Adipocyte (in vitro differentiated cells): Measurements from ENCODE around the gene EBNA1BP2.
A peak's percentile ranks its signal among the peaks of the same experiment; 100 is the strongest.
"Not testable (repeated sequence)": the region's sequence is repeated elsewhere in the genome, so short reads cannot be mapped to it uniquely, and the experiment has no call there.

Source experiments
- DNase-seq: peaks from one replicate; pipeline ENCODE4 v3.0.0-alpha.2; 2015; ENCODE audit warnings: low read depth
- H3K27me3 ChIP-seq: replicated peaks from 2 replicates; pipeline ENCODE4 v1.7.0; 2013; ENCODE audit warnings: mild to moderate bottlenecking, low read length, moderate library complexity; ENCODE audit not compliant: control insufficient read depth, insufficient read depth
- H3K36me3 ChIP-seq: 2 replicates; pipeline ENCODE4 v1.7.0; 2013; ENCODE audit warnings: low read length, mild to moderate bottlenecking, moderate library complexity; ENCODE audit not compliant: control insufficient read depth, insufficient read depth, severe bottlenecking
- H3K4me1 ChIP-seq: 2 replicates; pipeline ENCODE4 v1.7.0; 2013; ENCODE audit warnings: mild to moderate bottlenecking, low read length, moderate library complexity; ENCODE audit not compliant: control insufficient read depth, insufficient read depth
- H3K4me3 ChIP-seq: 2 replicates; pipeline ENCODE4 v1.7.0; 2013; ENCODE audit warnings: mild to moderate bottlenecking, low read length, moderate library complexity
- H3K9ac ChIP-seq: 2 replicates; pipeline ENCODE4 v1.7.0; 2013; ENCODE audit warnings: mild to moderate bottlenecking, low read length, moderate library complexity
- H3K9me3 ChIP-seq: 2 replicates; pipeline ENCODE4 v1.7.0; 2013; ENCODE audit warnings: mild to moderate bottlenecking, low read length, moderate library complexity; ENCODE audit not compliant: control insufficient read depth

Gene EBNA1BP2

GRCh38 chr1:43171876-43172526 lies at the start of gene EBNA1BP2, which contains the start of gene CFAP57:
EBNA1BP2 (minus strand) TSS chr1:43172290; CDS start chr1:43172118, 172 bp downstream.
CFAP57 (plus strand) TSS chr1:43172330; CDS start chr1:43172754, 424 bp downstream.
- peak within 1 kb of the TSS; percentile 97 for H3K4me3 ChIP-seq
- H3K27me3 ChIP-seq = peaks cover 9% of the 10 kb centered on the region
- peaks cover 34% of the 10 kb centered on the region for H3K36me3 ChIP-seq
- DNase-seq = peak; percentile 97
- H3K9me3 ChIP-seq = no peaks in the 10 kb centered on the region
- peak within 1 kb of the TSS; percentile 89 for H3K9ac ChIP-seq
- peaks cover 9% of the 10 kb centered on the region for H3K4me1 ChIP-seq

GRCh38 chr1:43221797-43222196 lies 49.7 kb upstream of the EBNA1BP2 start:
- H3K9me3 ChIP-seq = no peaks in the 10 kb centered on the region
- no peaks in the 10 kb centered on the region for H3K36me3 ChIP-seq
- peaks cover 3% of the 10 kb centered on the region for H3K27me3 ChIP-seq
- no peak for DNase-seq
- no peaks in the 10 kb centered on the region for H3K4me1 ChIP-seq
- no peak overlapping the region for H3K9ac ChIP-seq
- H3K4me3 ChIP-seq = no peak overlapping the region

- Histone ChIP-seq H3K9me3 (no peaks in the 10 kb centered on the region), H3K4me1 (no peaks in the 10 kb centered on the region), H3K9ac (no peak overlapping the region), H3K36me3 (no peaks in the 10 kb centered on the region), H3K27me3 (peaks cover 3% of the 10 kb centered on the region), H3K4me3 (no peak overlapping the region)
- no peak for DNase-seq
Measured at GRCh38 chr1:43220905-43221778, 49.1 kb upstream of the EBNA1BP2 start.

- Histone ChIP-seq H3K4me3 (no peak overlapping the region), H3K4me1 (no peaks in the 10 kb centered on the region), H3K27me3 (no peaks in the 10 kb centered on the region), H3K9ac (no peak overlapping the region), H3K36me3 (no peaks in the 10 kb centered on the region), H3K9me3 (no peaks in the 10 kb centered on the region)
- DNase-seq = no peak
Measured at GRCh38 chr1:43217747-43218146, 45.7 kb upstream of the EBNA1BP2 start.

GRCh38 chr1:43214501-43215444 lies 42.7 kb upstream of the EBNA1BP2 start:
- H3K36me3 ChIP-seq = no peaks in the 10 kb centered on the region
- H3K9me3 ChIP-seq = no peaks in the 10 kb centered on the region
- H3K27me3 ChIP-seq = no peaks in the 10 kb centered on the region
- DNase-seq = peak; percentile 58
- H3K9ac ChIP-seq = no peak overlapping the region
- H3K4me1 ChIP-seq = no peaks in the 10 kb centered on the region
- no peak overlapping the region for H3K4me3 ChIP-seq

- H3K4me1 ChIP-seq = peaks cover 23% of the 10 kb centered on the region
- not testable (repeated sequence) for H3K36me3 ChIP-seq, H3K9ac ChIP-seq, H3K27me3 ChIP-seq, H3K4me3 ChIP-seq, DNase-seq, H3K9me3 ChIP-seq
Measured at GRCh38 chr1:43208277-43208676, 36.2 kb upstream of the EBNA1BP2 start.

- peak; percentile 79 for DNase-seq
- peak overlapping the region; percentile 57 for H3K4me3 ChIP-seq
- H3K4me1 ChIP-seq = peaks cover 23% of the 10 kb centered on the region
- peak overlapping the region; percentile 20 for H3K9ac ChIP-seq
- peaks cover 8% of the 10 kb centered on the region for H3K9me3 ChIP-seq
- H3K36me3 ChIP-seq = no peaks in the 10 kb centered on the region
- H3K27me3 ChIP-seq = no peaks in the 10 kb centered on the region
Measured at GRCh38 chr1:43207229-43207853, 35.3 kb upstream of the EBNA1BP2 start.

- peak overlapping the region; percentile 60 for H3K9ac ChIP-seq
- DNase-seq = peak; percentile 95
- peak overlapping the region; percentile 57 for H3K4me3 ChIP-seq
- H3K9me3 ChIP-seq = peaks cover 8% of the 10 kb centered on the region
- H3K36me3 ChIP-seq = no peaks in the 10 kb centered on the region
- peaks cover 23% of the 10 kb centered on the region for H3K4me1 ChIP-seq
- no peaks in the 10 kb centered on the region for H3K27me3 ChIP-seq
Measured at GRCh38 chr1:43206600-43207228, 34.6 kb upstream of the EBNA1BP2 start.

GRCh38 chr1:43205671-43206070 lies 33.6 kb upstream of the EBNA1BP2 start:
- peak; percentile 36 for DNase-seq
- no peaks in the 10 kb centered on the region for H3K36me3 ChIP-seq
- no peak overlapping the region for H3K4me3 ChIP-seq
- peaks cover 23% of the 10 kb centered on the region for H3K4me1 ChIP-seq
- no peak overlapping the region for H3K9ac ChIP-seq
- H3K9me3 ChIP-seq = peaks cover 8% of the 10 kb centered on the region
- H3K27me3 ChIP-seq = no peaks in the 10 kb centered on the region

- H3K9ac ChIP-seq = no peak overlapping the region
- no peaks in the 10 kb centered on the region for H3K27me3 ChIP-seq
- peaks cover 8% of the 10 kb centered on the region for H3K9me3 ChIP-seq
- peaks cover 23% of the 10 kb centered on the region for H3K4me1 ChIP-seq
- DNase-seq = no peak
- H3K36me3 ChIP-seq = no peaks in the 10 kb centered on the region
- H3K4me3 ChIP-seq = no peak overlapping the region
Measured at GRCh38 chr1:43204394-43204793, 32.3 kb upstream of the EBNA1BP2 start.
